SK-N-SH (cell line): Measurements from ENCODE around the gene LSP1. TPM values are rescaled to one million over a fixed set of nuclear protein-coding genes. Genes with fewer than 3 reads are reported as not detected.

ENCODE experiments used
- CTCF ChIA-PET: fragments of 300-600, 350-600 bp; formaldehyde crosslinking; extraction: SDS; loops from one replicate; lab custom pipeline; 2021; lab: Yijun Ruan, JAX
- POLR2A ChIA-PET: fragments of 350-600 bp; sonication (Branson Sonifier 250); formaldehyde crosslinking; extraction: SDS; loops from one replicate; lab custom pipeline; 2020; ENCODE audit warnings: antibody characterized with exemption, inconsistent platforms; lab: Yijun Ruan, JAX
- DNase-seq: peaks from one replicate; pipeline ENCODE4 v3.0.0; 2012
- H2AFZ ChIP-seq: fragments of 200-600 bp; sonication (generic); 2 replicates; pipeline ENCODE4 v1.8.1; 2016; ENCODE audit warnings: antibody characterized with exemption, mild to moderate bottlenecking, low read depth
- H3F3A ChIP-seq: fragments of 200-600 bp; sonication (generic); replicated peaks from 2 replicates; pipeline ENCODE3; 2016; ENCODE audit warnings: antibody characterized with exemption, mild to moderate bottlenecking; ENCODE audit not compliant: insufficient read depth
- H3K27ac ChIP-seq, 2 experiments: fragments of 200-500 bp in 1 of 2; fragments of 200-600 bp in 1 of 2; sonication (Bioruptor generic) in 1 of 2; sonication (generic), shearing (Covaris generic) in 1 of 2; 2 replicates each; pipeline versions ENCODE4 v1.5.1 to v1.6.1; 2014 to 2016; ENCODE audit warnings: low read depth in 2 of 2, inconsistent platforms in 1 of 2, low read length in 1 of 2, mild to moderate bottlenecking in 1 of 2, mixed read lengths in 1 of 2
- H3K27me3 ChIP-seq: fragments of 200-600 bp; sonication (generic), shearing (Covaris generic); 2 replicates; pipeline ENCODE4 v1.6.1; 2016; ENCODE audit warnings: mixed run types; ENCODE audit not compliant: insufficient read depth
- H3K36me3 ChIP-seq, 2 experiments: fragments of 200-500 bp in 1 of 2; fragments of 200-600 bp in 1 of 2; sonication (Bioruptor generic) in 1 of 2; sonication (generic) in 1 of 2; replicated peaks in 1 of 2; 2 replicates each; pipeline versions ENCODE3 to v1.5.1; 2014 to 2016; ENCODE audit warnings: low read length in 1 of 2, mild to moderate bottlenecking in 1 of 2; ENCODE audit not compliant: insufficient read depth in 2 of 2, control insufficient read depth in 1 of 2
- H3K4me1 ChIP-seq, 2 experiments: fragments of 200-500 bp in 1 of 2; fragments of 200-600 bp in 1 of 2; sonication (Bioruptor generic) in 1 of 2; sonication (generic), shearing (Covaris generic) in 1 of 2; 2 replicates each; pipeline versions ENCODE4 v1.5.1 to v1.6.1; 2014 to 2016; ENCODE audit warnings: low read depth in 1 of 2, low read length in 1 of 2, mixed run types in 1 of 2; ENCODE audit not compliant: insufficient read depth in 2 of 2, control insufficient read depth in 1 of 2
- H3K4me2 ChIP-seq: fragments of 200-600 bp; sonication (generic), shearing (Covaris generic); 2 replicates; pipeline ENCODE4 v1.6.1; 2017; ENCODE audit warnings: mixed run types
- H3K4me3 ChIP-seq, 2 experiments: fragments of 200-500 bp in 1 of 2; fragments of 200-600 bp in 1 of 2; sonication (Bioruptor generic) in 1 of 2; sonication (generic), shearing (Covaris generic) in 1 of 2; 2 replicates each; pipeline versions ENCODE4 v1.5.1 to v1.8.1; 2014 to 2016; ENCODE audit warnings: low read depth in 2 of 2, inconsistent platforms in 1 of 2, low read length in 1 of 2, mild to moderate bottlenecking in 1 of 2, mixed read lengths in 1 of 2, moderate library complexity in 1 of 2
- H3K79me2 ChIP-seq: fragments of 200-600 bp; sonication (generic); 2 replicates; pipeline ENCODE4 v1.8.1; 2017; ENCODE audit warnings: mild to moderate bottlenecking; ENCODE audit not compliant: insufficient read depth
- H3K9ac ChIP-seq: fragments of 200-600 bp; sonication (generic); 2 replicates; pipeline ENCODE4 v1.6.1; 2017; ENCODE audit warnings: mixed run types
- H3K9me2 ChIP-seq: fragments of 200-600 bp; sonication (generic); 2 replicates; pipeline ENCODE4 v1.6.1; 2017; ENCODE audit warnings: mixed run types
- H3K9me3 ChIP-seq: fragments of 200-600 bp; sonication (generic); 2 replicates; pipeline ENCODE4 v1.6.1; 2017; ENCODE audit warnings: mixed run types, mild to moderate bottlenecking, moderate library complexity
- H4K20me1 ChIP-seq: fragments of 200-600 bp; sonication (generic); 2 replicates; pipeline ENCODE4 v1.6.1; 2017; ENCODE audit warnings: mild to moderate bottlenecking, mixed run types; ENCODE audit not compliant: insufficient read depth
- ELF1 ChIP-seq: IDR thresholded peaks from 2 replicates; pipeline ENCODE4 v1.4.0; 2012
- FOXM1 ChIP-seq: IDR thresholded peaks from 2 replicates; pipeline ENCODE4 v1.4.0; 2012; ENCODE audit warnings: low read depth, mild to moderate bottlenecking
- JUND ChIP-seq: IDR thresholded peaks from 2 replicates; pipeline ENCODE4 v1.4.0; 2012
- MXI1 ChIP-seq: IDR thresholded peaks from 2 replicates; pipeline ENCODE4 v1.6.1; 2012; ENCODE audit warnings: mild to moderate bottlenecking, low read depth, low read length, improper control_type of control experiment
- NFIC ChIP-seq: IDR thresholded peaks from 2 replicates; pipeline ENCODE4 v1.4.0; 2012; ENCODE audit warnings: borderline replicate concordance
- RFX5 ChIP-seq: IDR thresholded peaks from 2 replicates; pipeline ENCODE4 v1.6.1; 2012; ENCODE audit warnings: mild to moderate bottlenecking, improper control_type of control experiment, low read length
- YY1 ChIP-seq: IDR thresholded peaks from 2 replicates; pipeline ENCODE4 v1.4.0; 2012; ENCODE audit warnings: low read depth, mild to moderate bottlenecking
- whole genome bisulfite sequencing: methylation state at CpG from one replicate; pipeline ENCODE4 v1.1.6; 2017; ENCODE audit warnings: low lambda C conversion rate; 5-methylcytosine and 5-hydroxymethylcytosine counted together
- polyA plus RNA-seq, 3 experiments: library from polyadenylated mRNA; depleted of rRNA; stranded (reverse); fragments of >200 nt; gene quantifications; 2 replicates each; pipeline ENCODE4 v1.2.3, GENCODE V29; 2012
- TF ChIP-seq, protein P1 (sequence below): IDR thresholded peaks from 2 replicates; pipeline ENCODE4; 2012
- TF ChIP-seq, protein P2 (sequence below): IDR thresholded peaks from 2 replicates; pipeline ENCODE4 v1.6.1; 2012; ENCODE audit warnings: mild to moderate bottlenecking, low read depth, low read length, moderate library complexity
- TF ChIP-seq, protein P3 (sequence below): fragments of 150-350 bp; IDR thresholded peaks from 2 replicates; pipeline ENCODE4 v1.6.1; 2016; ENCODE audit warnings: mild to moderate bottlenecking, low read depth, low read length

LSP1 gene
- polyA plus RNA-seq, 1 of the 3 experiments (the other 2 are of a cell fraction), result 0.38 TPM

DNA sequence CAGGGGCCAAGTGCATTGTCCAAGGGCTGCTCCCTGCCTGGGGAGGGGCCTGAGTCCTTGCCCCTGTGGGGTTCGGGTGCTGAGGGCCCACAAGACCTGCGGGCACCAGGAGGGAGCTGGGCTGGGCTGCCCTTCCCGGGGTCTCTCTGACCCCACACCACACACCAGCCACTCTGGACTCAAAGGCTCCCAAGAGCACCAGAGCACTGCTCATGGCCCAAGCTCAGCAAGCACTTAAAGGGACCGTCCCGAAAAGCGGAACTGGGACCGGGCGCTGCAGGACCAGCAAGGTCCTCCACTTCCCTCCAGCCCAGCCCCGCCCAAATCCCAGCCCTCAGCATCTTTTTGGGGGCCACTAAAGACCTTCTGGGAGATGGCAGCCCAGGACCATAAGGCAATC is 5.3 kb downstream of the LSP1 start:
- Histone ChIP-seq H3K9me3 (no peaks in the 10 kb centered on the region), H3F3A (no peaks in the 10 kb centered on the region), H3K4me1 (peaks cover 3% of the 10 kb centered on the region in 2 experiments; a peak in 3 of 4 replicates), H2AFZ (no peak overlapping the region), H3K27ac (no peak overlapping the region), H4K20me1 (no peaks in the 10 kb centered on the region), H3K27me3 (no peaks in the 10 kb centered on the region), H3K79me2 (no peaks in the 10 kb centered on the region), H3K9me2 (no peaks in the 10 kb centered on the region), H3K9ac (no peak overlapping the region), H3K4me2 (no peak overlapping the region), H3K4me3 (no peak overlapping the region), H3K36me3 (no peaks in the 10 kb centered on the region)
- ChIA-PET CTCF (interaction anchor here (1.2 to 3.6 kb wide), 7 partner anchors 11 to 291 kb away, joined by 3 to 23 read pairs (median 4); no protein-coding TSS in a partner anchor), POLR2A (interaction anchor here (0.6 kb wide), 1 partner anchor 1502 kb away, joined by 4 read pairs; no protein-coding TSS in a partner anchor)
- DNase-seq, result no peak
- TF ChIP-seq, protein P1, sequence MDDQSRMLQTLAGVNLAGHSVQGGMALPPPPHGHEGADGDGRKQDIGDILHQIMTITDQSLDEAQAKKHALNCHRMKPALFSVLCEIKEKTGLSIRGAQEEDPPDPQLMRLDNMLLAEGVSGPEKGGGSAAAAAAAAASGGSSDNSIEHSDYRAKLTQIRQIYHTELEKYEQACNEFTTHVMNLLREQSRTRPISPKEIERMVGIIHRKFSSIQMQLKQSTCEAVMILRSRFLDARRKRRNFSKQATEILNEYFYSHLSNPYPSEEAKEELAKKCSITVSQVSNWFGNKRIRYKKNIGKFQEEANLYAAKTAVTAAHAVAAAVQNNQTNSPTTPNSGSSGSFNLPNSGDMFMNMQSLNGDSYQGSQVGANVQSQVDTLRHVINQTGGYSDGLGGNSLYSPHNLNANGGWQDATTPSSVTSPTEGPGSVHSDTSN, result no peak
- TF ChIP-seq MXI1 (no peak), YY1 (no peak), FOXM1 (no peak), RFX5 (no peak)
- TF ChIP-seq, protein P2, sequence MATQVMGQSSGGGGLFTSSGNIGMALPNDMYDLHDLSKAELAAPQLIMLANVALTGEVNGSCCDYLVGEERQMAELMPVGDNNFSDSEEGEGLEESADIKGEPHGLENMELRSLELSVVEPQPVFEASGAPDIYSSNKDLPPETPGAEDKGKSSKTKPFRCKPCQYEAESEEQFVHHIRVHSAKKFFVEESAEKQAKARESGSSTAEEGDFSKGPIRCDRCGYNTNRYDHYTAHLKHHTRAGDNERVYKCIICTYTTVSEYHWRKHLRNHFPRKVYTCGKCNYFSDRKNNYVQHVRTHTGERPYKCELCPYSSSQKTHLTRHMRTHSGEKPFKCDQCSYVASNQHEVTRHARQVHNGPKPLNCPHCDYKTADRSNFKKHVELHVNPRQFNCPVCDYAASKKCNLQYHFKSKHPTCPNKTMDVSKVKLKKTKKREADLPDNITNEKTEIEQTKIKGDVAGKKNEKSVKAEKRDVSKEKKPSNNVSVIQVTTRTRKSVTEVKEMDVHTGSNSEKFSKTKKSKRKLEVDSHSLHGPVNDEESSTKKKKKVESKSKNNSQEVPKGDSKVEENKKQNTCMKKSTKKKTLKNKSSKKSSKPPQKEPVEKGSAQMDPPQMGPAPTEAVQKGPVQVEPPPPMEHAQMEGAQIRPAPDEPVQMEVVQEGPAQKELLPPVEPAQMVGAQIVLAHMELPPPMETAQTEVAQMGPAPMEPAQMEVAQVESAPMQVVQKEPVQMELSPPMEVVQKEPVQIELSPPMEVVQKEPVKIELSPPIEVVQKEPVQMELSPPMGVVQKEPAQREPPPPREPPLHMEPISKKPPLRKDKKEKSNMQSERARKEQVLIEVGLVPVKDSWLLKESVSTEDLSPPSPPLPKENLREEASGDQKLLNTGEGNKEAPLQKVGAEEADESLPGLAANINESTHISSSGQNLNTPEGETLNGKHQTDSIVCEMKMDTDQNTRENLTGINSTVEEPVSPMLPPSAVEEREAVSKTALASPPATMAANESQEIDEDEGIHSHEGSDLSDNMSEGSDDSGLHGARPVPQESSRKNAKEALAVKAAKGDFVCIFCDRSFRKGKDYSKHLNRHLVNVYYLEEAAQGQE, result no peak
- WGBS, result no CpG with 5 or more reads among the region's 9 CpGs

DNA sequence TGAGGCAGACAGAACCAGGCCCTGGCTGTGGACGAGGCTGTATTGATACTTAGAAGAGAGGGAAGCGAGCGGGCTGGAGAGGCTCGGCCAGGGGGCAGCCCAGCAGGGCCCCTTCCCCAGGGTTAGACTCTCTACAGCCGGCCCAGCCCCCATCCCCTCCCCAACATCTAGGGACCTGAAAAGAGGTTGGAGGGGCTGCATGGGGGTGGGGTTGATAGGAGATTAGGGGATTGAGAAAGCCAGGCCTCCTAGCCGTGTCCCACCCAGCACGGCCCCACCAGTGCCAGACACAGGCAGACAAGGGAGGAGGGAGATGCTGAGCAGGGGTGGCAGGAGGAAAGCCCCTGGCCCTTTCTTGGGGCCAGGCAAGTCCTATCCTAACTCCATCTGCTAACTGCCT is 5.7 kb downstream of the LSP1 start:
- Histone ChIP-seq H2AFZ (no peak overlapping the region), H3F3A (no peaks in the 10 kb centered on the region), H3K9ac (no peak overlapping the region), H3K27ac (no peak overlapping the region), H3K4me3 (no peak overlapping the region), H3K9me3 (no peaks in the 10 kb centered on the region), H3K36me3 (no peaks in the 10 kb centered on the region), H3K27me3 (no peaks in the 10 kb centered on the region), H3K79me2 (no peaks in the 10 kb centered on the region), H4K20me1 (no peaks in the 10 kb centered on the region), H3K9me2 (no peaks in the 10 kb centered on the region), H3K4me1 (peaks cover 7 to 8% of the 10 kb centered on the region in 2 experiments; a peak in 3 of 4 replicates)
- ChIA-PET POLR2A (interaction anchor here (0.6 kb wide), 1 partner anchor 1502 kb away, joined by 4 read pairs; no protein-coding TSS in a partner anchor), CTCF (interaction anchor here (0.8 to 3.5 kb wide), 5 partner anchors 18 to 291 kb away, joined by 3 to 13 read pairs (median 3); no protein-coding TSS in a partner anchor)
- DNase-seq, result no peak
- TF ChIP-seq NFIC, result no peak
- no peak for TF ChIP-seq JUND
- TF ChIP-seq, protein P3, sequence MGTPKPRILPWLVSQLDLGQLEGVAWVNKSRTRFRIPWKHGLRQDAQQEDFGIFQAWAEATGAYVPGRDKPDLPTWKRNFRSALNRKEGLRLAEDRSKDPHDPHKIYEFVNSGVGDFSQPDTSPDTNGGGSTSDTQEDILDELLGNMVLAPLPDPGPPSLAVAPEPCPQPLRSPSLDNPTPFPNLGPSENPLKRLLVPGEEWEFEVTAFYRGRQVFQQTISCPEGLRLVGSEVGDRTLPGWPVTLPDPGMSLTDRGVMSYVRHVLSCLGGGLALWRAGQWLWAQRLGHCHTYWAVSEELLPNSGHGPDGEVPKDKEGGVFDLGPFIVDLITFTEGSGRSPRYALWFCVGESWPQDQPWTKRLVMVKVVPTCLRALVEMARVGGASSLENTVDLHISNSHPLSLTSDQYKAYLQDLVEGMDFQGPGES, result no peak
- TF ChIP-seq ELF1, result no peak
- no peak for TF ChIP-seq RFX5
- TF ChIP-seq, all 33 proteins: peak for 0
- 72% methylated on average over 7 of the region's 7 CpGs for WGBS
- no peak overlapping the region for H3K4me2 ChIP-seq
